HG03342 (cell line): ENCODE data around the gene SEMA4D.
A peak's percentile ranks its signal among the peaks of the same experiment; 100 is the strongest.

ENCODE experiments used
- ATAC-seq: cut with Tn5 transposase; IDR thresholded peaks from one replicate; pipeline ENCODE4 v1.9.1; 2021; ENCODE audit warnings: mild to moderate bottlenecking, moderate library complexity; ENCODE audit not compliant: unreplicated experiment

The SEMA4D gene

DNA sequence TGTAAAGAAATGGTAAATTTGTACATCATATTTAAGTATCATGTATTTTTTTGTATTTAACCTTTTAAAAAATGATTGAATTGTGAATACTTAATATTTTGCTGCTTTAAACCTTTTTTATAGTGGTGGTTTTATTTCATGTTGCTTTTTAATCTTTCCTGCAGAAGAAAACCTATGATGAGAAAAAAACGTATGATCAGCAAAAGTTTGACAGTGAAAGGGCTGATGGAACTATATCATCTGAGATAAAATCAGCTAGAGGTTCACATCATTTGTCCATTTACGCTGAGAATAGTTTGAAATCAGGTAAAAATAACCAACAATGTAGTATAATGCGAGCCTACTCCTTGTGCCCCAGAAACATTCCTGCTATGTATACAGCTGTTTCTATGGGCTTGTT, 172.2 kb downstream of the SEMA4D start:
- ATAC-seq = no peak

DNA sequence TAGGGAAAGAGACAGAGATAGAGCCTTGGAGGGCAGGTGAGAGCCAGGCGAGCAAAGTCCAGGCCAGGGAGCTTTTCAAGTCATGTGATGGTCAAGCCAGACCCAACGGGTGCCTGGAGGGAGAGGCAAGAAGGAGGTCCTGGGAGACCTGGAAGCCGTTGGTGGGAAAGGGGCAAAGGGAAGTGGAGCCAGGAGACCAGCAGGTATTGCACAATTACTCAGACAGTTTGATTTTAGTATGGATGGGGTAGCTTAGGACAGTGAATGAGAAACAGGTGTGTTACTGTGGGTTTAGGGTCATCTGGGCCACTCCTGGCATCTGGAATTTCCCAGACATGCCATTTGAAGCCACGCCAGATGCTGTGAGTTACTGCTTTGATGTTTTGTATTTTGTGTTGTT, 174.5 kb downstream of the SEMA4D start:
- no peak for ATAC-seq

DNA sequence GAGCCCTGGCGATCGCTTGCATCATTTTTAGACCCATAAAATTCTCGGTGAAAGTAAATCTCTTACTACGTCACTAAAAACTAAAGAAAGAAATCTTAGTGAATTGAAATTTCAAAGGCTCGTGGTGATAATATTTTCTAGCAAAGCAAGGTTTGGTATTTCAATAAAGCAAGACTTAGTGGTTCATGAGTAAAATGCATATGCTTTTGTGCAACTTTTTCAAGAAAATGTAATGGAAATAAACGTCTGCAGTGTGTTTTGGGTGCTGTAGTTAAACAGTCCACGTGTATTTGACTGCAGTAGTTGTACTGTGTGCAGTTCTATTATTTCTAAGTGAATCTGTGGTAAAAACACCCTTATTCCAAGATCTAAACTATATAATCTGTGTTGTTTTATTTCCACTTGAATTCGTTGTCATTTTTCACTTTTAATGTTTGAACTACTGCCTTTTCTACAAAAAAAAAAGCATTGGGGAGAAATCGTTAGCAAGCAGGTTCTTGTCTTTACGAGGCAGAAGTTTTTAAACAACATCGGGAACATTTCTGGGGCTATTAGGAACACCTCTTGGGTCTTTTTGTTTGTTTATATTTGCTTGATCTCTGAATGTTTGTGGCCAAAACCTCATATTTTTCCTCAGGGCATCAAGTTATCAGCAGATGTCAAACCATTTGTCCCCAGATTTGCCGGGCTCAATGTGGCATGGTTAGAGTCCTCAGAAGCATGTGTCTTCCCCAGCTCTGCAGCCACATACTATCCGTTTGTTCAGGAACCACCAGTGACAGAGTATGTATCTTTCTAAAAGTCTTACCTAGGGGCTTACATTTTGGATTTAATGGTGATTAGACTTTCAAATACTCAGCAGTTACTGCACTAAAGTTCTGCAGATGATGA, 178.7 kb downstream of the SEMA4D start:
- no peak for ATAC-seq

DNA sequence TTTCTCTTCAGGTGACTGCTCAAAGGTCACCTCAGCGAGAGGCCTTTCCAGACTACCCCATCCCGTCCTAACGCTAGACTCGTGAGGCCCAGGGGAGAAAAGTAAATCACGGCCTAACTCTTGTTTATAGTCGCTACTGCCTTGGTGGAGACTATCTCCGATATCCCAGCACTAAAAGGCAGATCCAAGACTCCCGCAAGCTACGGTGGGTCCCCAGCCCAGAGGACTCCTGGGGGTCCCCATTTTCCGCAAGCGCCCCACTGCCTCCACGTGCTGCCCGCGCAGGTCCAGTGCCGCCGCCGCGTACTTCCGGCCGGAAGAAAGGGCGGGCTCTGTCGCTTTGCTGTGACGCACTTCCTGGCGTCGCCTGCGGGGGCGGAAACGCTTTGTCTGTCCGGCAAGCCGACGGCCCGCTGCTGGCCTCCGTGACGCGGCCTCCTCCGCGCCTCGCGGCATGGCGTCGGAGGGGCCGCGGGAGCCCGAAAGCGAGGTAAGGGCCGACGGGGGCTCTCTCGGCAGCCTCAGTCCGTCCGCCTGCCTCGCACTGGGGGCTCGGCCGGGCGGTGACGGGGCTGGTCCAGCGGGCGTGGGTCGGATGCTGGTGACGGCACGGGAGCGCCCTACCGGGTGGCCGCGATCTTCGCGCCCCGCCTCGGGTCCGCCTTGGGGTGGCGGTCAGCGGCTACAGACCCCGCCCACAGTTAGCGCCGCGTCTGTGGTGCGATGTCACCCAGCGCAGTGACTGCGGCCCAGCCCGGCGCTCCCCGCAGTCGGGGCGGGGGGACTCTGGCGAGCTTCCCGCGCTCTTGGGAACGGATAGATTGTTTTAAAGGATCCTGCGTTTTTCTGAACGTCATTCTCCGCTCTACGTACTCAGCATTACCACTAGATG, 179.5 kb downstream of the SEMA4D start, which contains the start of gene SECISBP2:
TSS of gene SECISBP2 (plus strand) at position 378 of the 892 bp plus-strand sequence. CDS start at position 455, 77 bp downstream.
- ATAC-seq = peak; percentile 83

DNA sequence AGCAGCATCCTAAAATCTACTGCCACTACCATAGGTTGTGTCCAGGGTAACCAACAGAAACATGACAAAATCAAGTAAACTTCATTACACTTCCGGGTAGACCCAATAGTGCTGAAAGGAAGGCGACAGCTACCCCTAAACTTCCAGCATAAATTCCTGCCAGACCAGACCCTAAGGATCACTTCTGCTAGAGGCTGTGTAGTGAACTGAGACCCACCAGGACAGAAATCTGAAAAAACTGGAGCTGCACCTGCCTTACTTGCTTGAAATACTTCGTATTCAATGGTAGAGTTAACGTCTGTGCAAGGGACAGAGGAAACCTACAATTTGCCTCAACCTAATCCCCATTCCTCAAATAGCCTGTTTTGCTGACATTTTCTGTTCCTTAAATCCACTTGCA, 180.6 kb downstream of the SEMA4D start:
- ATAC-seq = no peak

DNA sequence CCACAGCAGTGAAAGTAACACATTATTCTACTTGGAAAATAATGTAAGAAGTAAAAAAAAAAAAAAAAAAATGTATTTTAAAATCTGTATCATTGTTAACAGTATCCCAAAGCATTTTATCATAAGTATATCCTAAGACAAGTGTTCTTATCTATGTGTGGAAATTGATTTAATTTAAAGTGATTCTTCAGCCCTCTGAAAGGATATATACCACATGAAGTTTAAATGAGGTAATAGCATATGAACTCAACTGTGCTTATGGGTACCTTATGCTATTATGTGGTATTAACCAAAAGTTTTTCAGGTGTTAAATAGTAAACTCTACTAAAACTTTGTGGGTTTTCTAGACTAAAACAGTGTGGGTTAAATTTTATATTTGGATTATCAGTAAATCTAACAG, 182.4 kb downstream of the SEMA4D start:
- no peak for ATAC-seq

DNA sequence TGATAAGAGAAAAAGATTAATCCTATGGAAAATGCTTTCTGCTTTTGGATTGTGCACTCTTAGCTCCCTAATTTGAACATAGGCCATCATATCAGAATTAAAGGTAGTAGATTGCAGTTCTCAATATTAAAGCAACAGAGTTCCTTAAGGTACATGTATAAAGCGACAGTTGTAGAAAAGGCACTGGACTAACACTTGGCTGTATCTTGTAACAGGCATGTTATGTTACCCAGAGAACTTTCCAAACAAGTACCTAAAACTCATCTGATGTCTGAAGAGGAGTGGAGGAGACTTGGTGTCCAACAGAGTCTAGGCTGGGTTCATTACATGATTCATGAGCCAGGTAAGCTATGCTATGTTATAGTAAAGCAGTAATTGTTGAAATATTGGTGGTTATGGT, 183.0 kb downstream of the SEMA4D start:
- ATAC-seq = no peak

DNA sequence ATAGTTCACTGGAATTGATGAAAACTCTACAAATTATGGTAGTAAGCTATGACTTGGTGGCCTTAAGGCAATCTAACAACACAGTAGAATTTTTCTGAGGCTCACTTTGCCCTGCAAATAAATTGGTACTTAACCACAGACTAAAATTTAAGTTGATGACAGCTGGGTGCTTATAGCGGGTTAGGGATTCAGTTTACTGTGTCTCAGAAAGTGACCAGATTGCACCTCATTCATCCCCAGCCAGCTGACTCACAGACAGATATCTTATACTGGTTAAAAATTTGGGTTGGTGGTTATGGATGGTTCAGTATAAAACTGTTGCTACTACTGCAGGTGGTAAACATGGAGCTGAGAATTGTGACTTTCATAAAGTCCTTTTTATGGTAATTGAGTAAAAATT, 184.1 kb downstream of the SEMA4D start:
- no peak for ATAC-seq

DNA sequence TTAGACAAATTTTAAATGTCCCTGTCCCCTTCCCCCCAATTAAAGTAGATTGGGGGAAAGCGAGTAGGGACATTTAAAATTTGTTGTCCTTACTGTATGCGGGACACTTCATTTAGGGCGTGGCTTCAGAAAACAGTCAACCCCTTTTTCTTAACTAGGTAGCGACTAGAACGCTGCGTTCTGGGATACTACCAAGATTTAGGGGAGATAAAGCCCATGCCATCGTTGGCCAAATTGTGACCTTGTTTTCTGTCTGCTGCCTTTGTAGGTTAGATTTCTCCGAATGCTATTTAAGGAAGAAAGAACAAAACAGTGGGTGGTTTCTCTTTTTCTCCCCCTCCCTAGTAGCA, 185.7 kb downstream of the SEMA4D start:
- no peak for ATAC-seq

DNA sequence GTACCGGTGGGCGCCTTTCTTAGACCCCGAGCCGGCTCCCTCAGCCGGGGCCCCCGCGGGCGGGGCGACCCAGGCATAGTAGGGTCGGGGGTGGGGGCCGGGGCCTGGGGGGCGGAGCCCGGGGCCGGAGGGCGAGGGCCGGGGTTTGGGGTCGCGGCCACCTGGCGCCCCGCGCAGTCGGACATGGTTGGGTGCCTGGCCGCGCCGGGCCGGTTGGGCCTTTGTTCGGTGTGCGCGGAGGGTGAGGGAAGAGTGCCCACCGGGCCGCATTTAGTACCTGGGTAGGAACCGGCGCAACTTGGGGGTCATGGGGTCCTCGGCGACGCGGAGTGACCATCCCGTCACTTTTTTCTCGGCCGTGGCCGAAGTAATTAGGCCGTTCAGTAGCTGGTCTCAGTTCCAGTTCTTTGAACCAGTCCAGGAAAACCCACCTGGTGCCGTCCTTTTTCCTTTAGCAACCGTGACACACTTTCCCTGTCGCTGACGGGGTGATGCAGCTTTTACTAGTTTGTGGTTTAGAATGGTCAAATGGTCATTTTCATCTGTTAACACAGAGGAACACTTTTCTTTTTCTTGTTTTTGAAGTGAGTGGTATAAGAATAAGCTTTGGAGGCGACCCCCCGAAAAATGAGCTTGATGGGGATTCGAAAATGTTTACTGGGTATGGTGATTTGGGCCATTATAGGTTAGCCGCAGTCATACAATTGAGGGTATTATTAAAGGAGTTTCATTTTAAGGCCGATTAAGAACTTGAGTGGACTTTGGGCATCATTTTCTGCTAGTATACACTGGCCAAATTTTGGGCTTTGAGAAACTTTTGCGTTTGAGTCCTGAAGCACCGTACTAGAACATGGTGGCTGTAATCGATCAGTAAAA, 186.3 kb downstream of the SEMA4D start:
- no peak for ATAC-seq
